Stimulated activated naive B cell treated with anti-CD40 and anti-IgM and Interleukin-4, amounts not matched to agents 10 μg/mL and 1 μg/mL and 100 μg/mL, for 72 hours (primary cell): Measurements from ENCODE around the gene OR10K2.
A peak's percentile ranks its signal among the peaks of the same experiment; 100 is the strongest.
"Not testable (repeated sequence)": the region's sequence is repeated elsewhere in the genome, so short reads cannot be mapped to it uniquely, and the experiment has no call there.

Experiments
- ATAC-seq, 2 donors: fragments of 150-1000 bp; cut with Tn5 transposase; replicated peaks; 2 replicates each; pipeline ENCODE4 v1.10.0; 2021; ENCODE audit warnings: moderate library complexity in 1 of 2
- DNase-seq: peaks from one replicate; pipeline ENCODE4 v3.0.0; 2021
- H3K27ac Mint-ChIP-seq: one replicate; pipeline ENCODE4 v1.8.0; 2022; ENCODE audit warnings: mild to moderate bottlenecking, mixed read lengths
- H3K27me3 Mint-ChIP-seq, 2 donors: one replicate each; pipeline ENCODE4 v1.8.0; 2022; ENCODE audit warnings: mixed read lengths in 2 of 2
- H3K36me3 Mint-ChIP-seq, 2 donors: one replicate each; pipeline ENCODE4 v1.8.0; 2022; ENCODE audit warnings: mixed read lengths in 2 of 2, mild to moderate bottlenecking in 1 of 2
- H3K4me1 Mint-ChIP-seq, 2 donors: one replicate each; pipeline ENCODE4 v1.8.0; 2022; ENCODE audit warnings: mixed read lengths in 2 of 2, mild to moderate bottlenecking in 1 of 2
- H3K4me3 Mint-ChIP-seq, 2 donors: one replicate each; pipeline ENCODE4 v1.8.0; 2022; ENCODE audit warnings: mild to moderate bottlenecking in 2 of 2, mixed read lengths in 2 of 2, moderate library complexity in 1 of 2
- H3K9me3 Mint-ChIP-seq, 2 donors: one replicate each; pipeline ENCODE4 v1.8.0; 2022; ENCODE audit warnings: mixed read lengths in 2 of 2, mild to moderate bottlenecking in 1 of 2

Gene OR10K2, protein sequence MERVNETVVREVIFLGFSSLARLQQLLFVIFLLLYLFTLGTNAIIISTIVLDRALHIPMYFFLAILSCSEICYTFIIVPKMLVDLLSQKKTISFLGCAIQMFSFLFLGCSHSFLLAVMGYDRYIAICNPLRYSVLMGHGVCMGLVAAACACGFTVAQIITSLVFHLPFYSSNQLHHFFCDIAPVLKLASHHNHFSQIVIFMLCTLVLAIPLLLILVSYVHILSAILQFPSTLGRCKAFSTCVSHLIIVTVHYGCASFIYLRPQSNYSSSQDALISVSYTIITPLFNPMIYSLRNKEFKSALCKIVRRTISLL

GRCh38 chr1:158426137-158426536 lies at the start of gene OR10K2:
OR10K2 (minus strand) TSS chr1:158426237; CDS start chr1:158420866, 5,371 bp downstream.
- H3K4me3 Mint-ChIP-seq, result no peak within 1 kb of the TSS
- no peak within 1 kb of the TSS for H3K27ac Mint-ChIP-seq
- peaks cover 21 to 37% of the 10 kb centered on the region in 2 donors for H3K27me3 Mint-ChIP-seq
- peaks cover 8 to 12% of the 10 kb centered on the region in 2 donors for H3K9me3 Mint-ChIP-seq
- no peak for ATAC-seq
- DNase-seq, result no peak
- no peaks in the 10 kb centered on the region for H3K4me1 Mint-ChIP-seq
- peaks cover 3 to 6% of the 10 kb centered on the region in 2 donors for H3K36me3 Mint-ChIP-seq

DNA sequence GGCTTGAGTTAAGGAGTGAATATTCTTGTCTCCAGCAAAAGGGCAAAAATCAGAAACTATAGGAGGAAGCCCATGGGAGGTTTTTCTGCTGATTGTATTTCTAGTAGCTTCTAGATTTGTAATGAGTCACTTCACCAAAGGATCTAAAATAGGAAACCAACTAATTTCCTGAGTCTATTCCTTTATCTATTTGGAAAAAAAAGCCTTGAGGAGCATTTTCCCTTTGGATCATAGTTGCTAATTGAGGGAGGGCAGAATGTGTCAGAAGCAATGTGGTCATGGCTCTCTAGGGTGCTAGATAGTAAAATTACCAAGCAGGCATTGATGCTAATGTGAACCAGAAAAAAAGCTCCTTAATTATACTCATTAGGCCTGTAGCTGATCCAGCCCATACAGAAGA lies 45.9 kb upstream of the OR10K2 start, which contains the start of gene OR10R2:
TSS of gene OR10R2 (plus strand) at position 301 of the 400 bp plus-strand sequence. CDS start 106 bp downstream, outside the sequence.
- DNase-seq (no peak), ATAC-seq (no peak)
- H3K4me3 Mint-ChIP-seq, result no peak within 1 kb of the TSS
- H3K27ac Mint-ChIP-seq, result no peak within 1 kb of the TSS
- no peaks in the 10 kb centered on the region for H3K9me3 Mint-ChIP-seq
- H3K27me3 Mint-ChIP-seq, result peaks cover 7 to 18% of the 10 kb centered on the region in 2 donors
- H3K36me3 Mint-ChIP-seq, result no peaks in the 10 kb centered on the region
- no peaks in the 10 kb centered on the region for H3K4me1 Mint-ChIP-seq

DNA sequence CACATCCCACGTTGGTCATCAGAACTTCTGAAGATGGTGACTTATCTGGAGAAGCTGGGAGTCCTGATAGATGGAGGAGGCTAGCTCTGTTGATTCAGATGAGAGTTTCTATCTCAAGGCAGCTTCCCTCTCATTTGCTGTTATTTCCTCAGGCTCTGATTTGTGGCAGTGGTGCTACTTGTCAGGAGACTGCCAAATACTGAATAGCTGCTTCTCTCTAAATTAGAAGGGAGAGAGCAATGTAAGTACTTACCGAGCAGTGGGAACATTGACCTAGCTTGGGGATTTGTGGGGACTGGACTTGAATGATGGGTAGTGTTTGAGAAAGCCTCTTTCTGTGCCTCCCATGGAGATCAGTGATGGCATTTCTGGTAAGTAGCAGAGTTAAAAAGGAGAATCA lies 35.5 kb upstream of the OR10K2 start, which contains the start of gene OR10K1:
TSS of gene OR10K1 (plus strand) at position 301 of the 400 bp plus-strand sequence. CDS start 3,728 bp downstream, outside the sequence.
- no peak for DNase-seq
- no peak within 1 kb of the TSS for H3K27ac Mint-ChIP-seq
- H3K4me3 Mint-ChIP-seq, result no peak within 1 kb of the TSS
- no peak for ATAC-seq
- H3K27me3 Mint-ChIP-seq, result peaks cover 11 to 24% of the 10 kb centered on the region in 2 donors
- no peaks in the 10 kb centered on the region for H3K36me3 Mint-ChIP-seq
- no peaks in the 10 kb centered on the region for H3K4me1 Mint-ChIP-seq
- H3K9me3 Mint-ChIP-seq, result peaks cover 0 to 2% of the 10 kb centered on the region in 2 donors

- Mint-ChIP-seq H3K4me1 (no peaks in the 10 kb centered on the region), H3K27me3 (peaks cover 17 to 45% of the 10 kb centered on the region in 2 donors)
Observed at GRCh38 chr1:158458263-158458662, 32.2 kb upstream of the OR10K2 start.

GRCh38 chr1:158457246-158457645 lies 31.2 kb upstream of the OR10K2 start:
- Mint-ChIP-seq H3K4me1 (no peaks in the 10 kb centered on the region), H3K36me3 (peaks cover 0 to 6% of the 10 kb centered on the region in 2 donors)

More at GRCh38 chr1:158458263-158458662, 32.2 kb upstream of the OR10K2 start:
- H3K9me3 Mint-ChIP-seq, result peaks cover 2% of the 10 kb centered on the region in 2 donors
- no peak overlapping the region for H3K27ac Mint-ChIP-seq
- DNase-seq (no peak), ATAC-seq (no peak)
- H3K4me3 Mint-ChIP-seq, result no peak overlapping the region
- H3K36me3 Mint-ChIP-seq, result peaks cover 0 to 4% of the 10 kb centered on the region in 2 donors

DNA sequence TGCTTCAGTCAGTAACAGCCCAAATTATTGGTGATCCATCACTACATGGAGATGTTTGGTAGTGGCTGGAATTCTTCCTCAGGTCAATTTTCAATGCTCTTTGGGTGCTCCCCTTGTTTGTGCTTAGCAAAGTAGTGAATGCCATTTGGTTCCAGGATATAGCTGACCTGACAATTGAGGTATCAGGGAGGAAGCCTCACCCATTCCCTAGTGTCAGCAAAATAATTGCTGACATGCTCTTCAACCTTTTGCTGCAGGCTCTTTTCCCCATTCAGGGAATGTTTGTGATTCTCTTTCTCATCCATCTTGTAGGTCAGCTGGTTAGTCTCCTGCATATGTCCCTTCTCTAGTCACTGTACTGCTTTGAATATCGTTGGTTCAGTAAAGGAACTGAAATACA lies 28.5 kb upstream of the OR10K2 start:
- Mint-ChIP-seq H3K36me3 (peaks cover 5 to 16% of the 10 kb centered on the region in 2 donors), H3K4me3 (no peak overlapping the region), H3K27me3 (peaks cover 29 to 46% of the 10 kb centered on the region in 2 donors), H3K27ac (no peak overlapping the region), H3K9me3 (peaks cover 12 to 14% of the 10 kb centered on the region in 2 donors), H3K4me1 (no peaks in the 10 kb centered on the region)
- ATAC-seq, result no peak
- DNase-seq, result no peak

More at GRCh38 chr1:158457246-158457645, 31.2 kb upstream of the OR10K2 start:
- Mint-ChIP-seq H3K9me3 (peaks cover 5% of the 10 kb centered on the region in 2 donors), H3K27ac (no peak overlapping the region), H3K4me3 (no peak overlapping the region), H3K27me3 (peaks cover 21 to 46% of the 10 kb centered on the region in 2 donors)
- DNase-seq (no peak), ATAC-seq (no peak)

DNA sequence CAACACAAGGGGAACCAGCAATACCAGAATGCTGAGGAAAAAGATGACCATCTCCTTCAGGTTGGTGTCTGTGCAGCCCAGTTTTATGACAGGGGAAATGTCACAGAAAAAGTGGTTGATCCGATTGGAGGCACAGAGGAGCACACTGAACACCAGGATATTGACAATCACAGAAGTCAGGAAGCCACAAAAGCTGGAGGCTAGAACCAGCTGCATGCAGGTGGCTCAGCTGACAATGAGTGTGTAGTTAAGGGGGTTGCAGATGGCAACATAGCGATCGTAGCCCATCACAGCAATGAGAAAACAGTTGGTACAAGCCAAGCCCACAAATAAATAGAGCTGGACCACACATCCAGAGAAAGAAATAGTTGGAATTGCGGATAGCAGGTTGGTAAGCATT lies 19.3 kb upstream of the OR10K2 start:
- Mint-ChIP-seq H3K27me3 (peaks cover 21 to 24% of the 10 kb centered on the region in 2 donors), H3K4me3 (no peak overlapping the region), H3K36me3 (no peaks in the 10 kb centered on the region), H3K4me1 (peaks cover 0 to 2% of the 10 kb centered on the region in 2 donors), H3K9me3 (peaks cover under 1 to 1% of the 10 kb centered on the region in 2 donors), H3K27ac (no peak overlapping the region)
- DNase-seq (no peak), ATAC-seq (no peak)

DNA sequence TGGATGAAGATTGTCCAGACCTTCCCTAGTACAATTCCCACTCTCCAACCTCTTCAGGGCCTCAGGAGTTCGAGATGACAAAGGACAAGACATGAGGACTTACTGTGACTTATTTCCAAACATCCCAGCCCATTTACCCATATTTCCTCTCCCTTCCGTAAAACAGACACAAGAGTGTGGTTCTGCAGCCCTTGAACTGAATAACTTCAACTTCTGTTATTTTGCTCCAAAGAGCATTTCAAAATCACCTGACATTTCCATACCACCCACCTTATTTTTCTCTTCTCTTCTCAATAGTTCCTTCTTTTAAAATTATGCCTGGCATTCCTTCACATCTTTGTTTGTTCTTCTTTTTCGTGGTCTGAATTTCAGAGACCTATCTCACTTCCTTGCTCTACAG lies 8.7 kb upstream of the OR10K2 start:
- H3K36me3 Mint-ChIP-seq, result peaks cover 6 to 10% of the 10 kb centered on the region in 2 donors
- ATAC-seq (no peak), DNase-seq (no peak)
- H3K27me3 Mint-ChIP-seq, result peaks cover 24 to 41% of the 10 kb centered on the region in 2 donors
- H3K4me1 Mint-ChIP-seq, result peaks cover 6 to 7% of the 10 kb centered on the region in 2 donors
- no peak overlapping the region for H3K4me3 Mint-ChIP-seq
- no peak overlapping the region for H3K27ac Mint-ChIP-seq
- peaks cover 6 to 10% of the 10 kb centered on the region in 2 donors for H3K9me3 Mint-ChIP-seq

DNA sequence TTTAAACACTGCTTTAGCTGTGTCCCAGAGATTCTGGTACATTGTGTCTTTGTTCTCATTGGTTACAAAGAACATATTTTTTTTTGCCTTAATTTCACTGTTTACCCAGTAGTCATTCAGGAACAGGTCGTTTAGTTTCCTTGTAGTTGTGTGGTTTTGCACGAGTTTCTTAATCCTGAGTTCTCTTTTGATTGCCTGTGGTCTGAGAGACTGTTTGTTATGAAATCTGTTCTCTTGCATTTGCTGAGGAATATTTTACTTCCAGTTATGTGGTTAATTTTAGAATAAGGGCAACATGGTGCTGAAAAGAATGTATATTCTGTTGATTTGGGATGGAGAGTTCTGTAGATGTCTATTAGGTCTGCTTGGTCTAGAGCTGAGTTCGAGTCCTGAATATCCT lies 4.1 kb upstream of the OR10K2 start:
- H3K4me3 Mint-ChIP-seq, H3K4me1 Mint-ChIP-seq, ATAC-seq, H3K27ac Mint-ChIP-seq, DNase-seq: not testable (repeated sequence)
- H3K9me3 Mint-ChIP-seq, result peaks cover 14 to 20% of the 10 kb centered on the region in 2 donors
- H3K27me3 Mint-ChIP-seq, result peaks cover 29 to 50% of the 10 kb centered on the region in 2 donors
- peaks cover 10 to 12% of the 10 kb centered on the region in 2 donors for H3K36me3 Mint-ChIP-seq

DNA sequence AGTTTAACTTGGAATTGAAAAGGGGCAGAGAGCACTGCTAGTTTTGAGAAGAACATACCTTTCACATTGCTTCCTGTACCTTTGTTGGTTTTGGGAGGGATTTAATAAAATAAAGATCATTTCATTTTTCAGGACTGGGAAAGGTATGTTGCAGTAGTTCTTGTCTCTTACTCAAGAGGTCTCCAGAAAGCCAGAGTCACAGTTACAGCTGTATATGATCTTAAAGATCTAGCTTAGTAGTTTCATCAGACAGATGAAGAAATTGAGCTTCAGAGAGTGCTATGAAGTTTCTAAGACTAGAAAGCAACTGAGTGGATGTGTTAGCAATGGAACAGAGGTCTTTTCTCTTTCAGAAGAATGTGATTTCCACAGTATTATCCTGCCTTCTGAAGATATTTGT lies 1.0 kb downstream of the OR10K2 start:
- H3K36me3 Mint-ChIP-seq, result peaks cover 2 to 6% of the 10 kb centered on the region in 2 donors
- no peak overlapping the region for H3K27ac Mint-ChIP-seq
- peaks cover 8 to 9% of the 10 kb centered on the region in 2 donors for H3K9me3 Mint-ChIP-seq
- H3K4me1 Mint-ChIP-seq, result no peaks in the 10 kb centered on the region
- no peak overlapping the region for H3K4me3 Mint-ChIP-seq
- H3K27me3 Mint-ChIP-seq, result peaks cover 26 to 37% of the 10 kb centered on the region in 2 donors
- no peak for ATAC-seq
- DNase-seq, result no peak

DNA sequence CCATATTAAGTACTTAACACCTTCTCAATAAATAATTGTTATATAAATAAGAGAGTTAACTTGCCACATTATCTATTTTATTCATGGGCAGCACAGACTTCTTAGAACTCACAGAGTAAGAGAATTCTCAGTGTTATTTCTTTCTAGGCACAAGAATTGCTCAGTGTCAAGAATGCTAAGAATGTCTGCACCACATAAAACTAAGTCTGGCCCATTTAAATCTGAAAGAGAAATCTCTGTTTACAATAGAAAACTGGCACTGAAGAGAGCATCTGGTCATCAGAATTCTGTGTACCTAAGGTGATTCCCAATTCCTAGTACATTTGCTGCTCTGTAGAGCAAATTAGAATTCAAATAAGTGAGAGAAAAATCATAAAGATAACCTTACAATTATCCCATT lies 3.8 kb downstream of the OR10K2 start:
- Mint-ChIP-seq H3K4me3 (no peak overlapping the region), H3K9me3 (no peaks in the 10 kb centered on the region), H3K27me3 (peaks cover 17% of the 10 kb centered on the region in 2 donors), H3K36me3 (no peaks in the 10 kb centered on the region), H3K27ac (no peak overlapping the region), H3K4me1 (peaks cover 0 to 5% of the 10 kb centered on the region in 2 donors)
- DNase-seq (no peak), ATAC-seq (no peak)

GRCh38 chr1:158417586-158417985 lies 8.5 kb downstream of the OR10K2 start:
- no peak overlapping the region for H3K27ac Mint-ChIP-seq
- peaks cover 0 to 5% of the 10 kb centered on the region in 2 donors for H3K4me1 Mint-ChIP-seq
- no peaks in the 10 kb centered on the region for H3K36me3 Mint-ChIP-seq
- DNase-seq (no peak), ATAC-seq (peak; percentile 67 to 79)
- no peak overlapping the region for H3K4me3 Mint-ChIP-seq
- no peaks in the 10 kb centered on the region for H3K9me3 Mint-ChIP-seq
- peaks cover 12 to 25% of the 10 kb centered on the region in 2 donors for H3K27me3 Mint-ChIP-seq

- Mint-ChIP-seq H3K27me3 (peaks cover 0 to 8% of the 10 kb centered on the region in 2 donors), H3K9me3 (no peaks in the 10 kb centered on the region), H3K27ac (no peak overlapping the region), H3K36me3 (no peaks in the 10 kb centered on the region), H3K4me3 (no peak overlapping the region), H3K4me1 (peaks cover 0 to 5% of the 10 kb centered on the region in 2 donors)
- DNase-seq, result no peak
- ATAC-seq, result no peak
Observed at GRCh38 chr1:158414651-158415345, 11.2 kb downstream of the OR10K2 start.

DNA sequence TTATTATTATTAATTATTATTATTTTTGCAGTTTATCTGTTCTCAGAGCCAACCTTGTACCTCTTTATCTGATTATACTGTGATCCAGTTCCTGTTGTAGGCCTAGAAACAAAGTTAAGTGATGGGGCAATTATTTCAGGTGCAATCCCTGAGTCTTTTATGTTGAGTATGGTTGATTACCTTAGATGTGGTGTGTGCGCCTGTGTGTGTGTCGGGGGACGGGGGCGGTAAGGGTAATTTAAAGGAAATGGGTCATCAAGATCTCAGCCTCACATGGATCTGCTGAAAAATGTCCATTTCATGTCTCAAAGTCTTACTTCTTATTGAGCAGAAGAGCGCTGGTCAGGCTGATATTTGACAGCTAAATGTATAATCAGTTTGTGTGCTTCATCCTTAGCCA lies 18.9 kb downstream of the OR10K2 start:
- H3K9me3 Mint-ChIP-seq, result no peaks in the 10 kb centered on the region
- no peaks in the 10 kb centered on the region for H3K36me3 Mint-ChIP-seq
- H3K4me3 Mint-ChIP-seq, result no peak overlapping the region
- DNase-seq, result no peak
- peaks cover 0 to 6% of the 10 kb centered on the region in 2 donors for H3K27me3 Mint-ChIP-seq
- no peaks in the 10 kb centered on the region for H3K4me1 Mint-ChIP-seq
- H3K27ac Mint-ChIP-seq, result no peak overlapping the region
- ATAC-seq, result no peak
